ENCODE data around the gene LHFPL6.

- TF ChIP-seq POLR2A (IDR thresholded peaks at IDR 0.05; ENCODE audit: extremely low read depth, insufficient read length) = no peak
- TF ChIP-seq, protein P1, sequence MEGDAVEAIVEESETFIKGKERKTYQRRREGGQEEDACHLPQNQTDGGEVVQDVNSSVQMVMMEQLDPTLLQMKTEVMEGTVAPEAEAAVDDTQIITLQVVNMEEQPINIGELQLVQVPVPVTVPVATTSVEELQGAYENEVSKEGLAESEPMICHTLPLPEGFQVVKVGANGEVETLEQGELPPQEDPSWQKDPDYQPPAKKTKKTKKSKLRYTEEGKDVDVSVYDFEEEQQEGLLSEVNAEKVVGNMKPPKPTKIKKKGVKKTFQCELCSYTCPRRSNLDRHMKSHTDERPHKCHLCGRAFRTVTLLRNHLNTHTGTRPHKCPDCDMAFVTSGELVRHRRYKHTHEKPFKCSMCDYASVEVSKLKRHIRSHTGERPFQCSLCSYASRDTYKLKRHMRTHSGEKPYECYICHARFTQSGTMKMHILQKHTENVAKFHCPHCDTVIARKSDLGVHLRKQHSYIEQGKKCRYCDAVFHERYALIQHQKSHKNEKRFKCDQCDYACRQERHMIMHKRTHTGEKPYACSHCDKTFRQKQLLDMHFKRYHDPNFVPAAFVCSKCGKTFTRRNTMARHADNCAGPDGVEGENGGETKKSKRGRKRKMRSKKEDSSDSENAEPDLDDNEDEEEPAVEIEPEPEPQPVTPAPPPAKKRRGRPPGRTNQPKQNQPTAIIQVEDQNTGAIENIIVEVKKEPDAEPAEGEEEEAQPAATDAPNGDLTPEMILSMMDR (IDR thresholded peaks at IDR 0.05; ENCODE audit: low read depth, low read length) = no peak
Observed at GRCh38 chr13:39577203-39577602, 25.8 kb downstream of the LHFPL6 start.
